Hepatocyte (in vitro differentiated cells): Measurements from ENCODE around the gene CRABP1.

Source experiments
- CTCF ChIP-seq: fragments of 200-600 bp; sonication (generic); IDR thresholded peaks from 2 replicates; pipeline ENCODE4 v1.5.1; 2016; ENCODE audit warnings: antibody characterized with exemption, mild to moderate bottlenecking; ENCODE audit not compliant: poor library complexity
- EZH2 ChIP-seq: fragments of 200-600 bp; sonication (generic); IDR thresholded peaks from 2 replicates; pipeline ENCODE4 v1.6.1; 2016; ENCODE audit warnings: antibody characterized with exemption, mild to moderate bottlenecking, borderline replicate concordance

- TF ChIP-seq CTCF (no peak), EZH2 (no peak)
These were observed 11.4 kb downstream of the CRABP1 start for GRCh38 chr15:78351539-78351938.
